Transverse colon (tissue), 4 donors: ENCODE measurements around the gene ZRANB2. TPM values are rescaled to one million over a fixed set of nuclear protein-coding genes. Genes with fewer than 3 reads are reported as not detected.

Experiments
- DNase-seq: peaks from one replicate; pipeline ENCODE4 v3.0.0-alpha.2; 2019
- H3K27ac ChIP-seq, 4 donors: fragments of 200-600 bp; sonication (generic); 2 replicates each; pipeline ENCODE4 v1.5.1; 2016 to 2018; ENCODE audit warnings: inconsistent platforms in 4 of 4
- H3K27me3 ChIP-seq: fragments of 200-600 bp; sonication (generic); 2 replicates; pipeline ENCODE4 v1.5.1; 2017; ENCODE audit warnings: inconsistent platforms
- H3K36me3 ChIP-seq, 4 donors: fragments of 200-600 bp; sonication (generic); 2 replicates each; pipeline ENCODE4 v1.5.1; 2017 to 2019; ENCODE audit warnings: inconsistent platforms in 4 of 4
- H3K4me1 ChIP-seq, 4 donors: fragments of 200-600 bp; sonication (generic); 2 replicates each; pipeline ENCODE4 v1.5.1; 2017 to 2020; ENCODE audit warnings: inconsistent platforms in 4 of 4
- H3K4me3 ChIP-seq, 4 donors: fragments of 200-600 bp; sonication (generic); 1 replicate in 1 of 4; 2 replicates in 3 of 4; pipeline versions ENCODE4 v1.5.1 to v1.6.1; 2017 to 2019; ENCODE audit warnings: inconsistent platforms in 4 of 4
- H3K9me3 ChIP-seq, 2 donors: fragments of 200-600 bp; sonication (generic); 2 replicates each; pipeline ENCODE4 v1.5.1; 2017 to 2019; ENCODE audit warnings: inconsistent platforms in 2 of 2
- CTCF ChIP-seq, 5 experiments: fragments of 200-600 bp in 3 of 5; fragments of 450-650 bp in 2 of 5; sonication (generic) in 3 of 5; IDR thresholded peaks; 1 replicate in 2 of 5; 2 replicates in 3 of 5; pipeline ENCODE4 v1.5.1; 2016 to 2017; ENCODE audit warnings: antibody characterized with exemption in 5 of 5, inconsistent platforms in 3 of 5, mild to moderate bottlenecking in 2 of 5, moderate library complexity in 1 of 5
- EP300 ChIP-seq: sonication (generic); formaldehyde crosslinking; IDR thresholded peaks from one replicate; pipeline ENCODE4 v1.6.1; 2017; ENCODE audit warnings: antibody characterized with exemption, low read depth
- POLR2A ChIP-seq: fragments of 450-650 bp; IDR thresholded peaks from one replicate; pipeline ENCODE4 v1.6.1; 2016; ENCODE audit warnings: antibody characterized with exemption, mild to moderate bottlenecking, moderate library complexity
- POLR2AphosphoS5 ChIP-seq, 3 donors: sonication (generic); formaldehyde crosslinking; IDR thresholded peaks; one replicate each; pipeline ENCODE4 v1.6.1; 2016; ENCODE audit warnings: antibody characterized with exemption in 3 of 3
- WGBS, 2 donors: methylation state at CpG; one replicate each; pipeline ENCODE4 v1.1.5; 2018; ENCODE audit warnings: low coverage in 1 of 2; 5-methylcytosine and 5-hydroxymethylcytosine counted together
- in situ Hi-C, 4 donors: fragments of 200-750 bp; cut with MboI; loops; one replicate each; pipeline versions ENCODE4 v1.15.0 to v1.15.1; 2017; ENCODE audit warnings: low sequenced_read_pairs in 3 of 4, low pct_ligation_motif_present in 1 of 4, low pct_unique_long_range_greater_than_20kb in 1 of 4
- intact Hi-C: fragments of 100-400 bp; cut with DNase I; formaldehyde crosslinking; loops from one replicate; pipeline ENCODE4 v1.15.1; 2023; ENCODE audit warnings: low total_unique reads
- total RNA-seq, 4 donors: library from RNA; depleted of rRNA; stranded (reverse); fragments of >200 nt; gene quantifications; one replicate each; pipeline ENCODE4 v1.1.0, GENCODE V29; 2016

ZRANB2 gene
- total RNA-seq, 4 donors from 2014 or later, result 90.9 to 352 (median 187) TPM

- Histone ChIP-seq H3K4me3 (no peak overlapping the region), H3K27ac (no peak overlapping the region), H3K36me3 (no peaks in the 10 kb centered on the region), H3K4me1 (no peaks in the 10 kb centered on the region), H3K9me3 (no peaks in the 10 kb centered on the region), H3K27me3 (peaks cover 8% of the 10 kb centered on the region)
- in situ Hi-C loops, result loop anchor here in 1 of 4 donors (25.0 kb wide), 2 partner anchors 346 to 496 kb away; no protein-coding TSS in a partner anchor
- intact Hi-C loops, result no loop called here
- WGBS, 2 donors, result 95 to 100% methylated on average over 1 of the region's 1 CpG
- no peak for TF ChIP-seq POLR2AphosphoS5 (IDR thresholded peaks at IDR 0.05)
- no peak for TF ChIP-seq POLR2A
- TF ChIP-seq CTCF (IDR thresholded peaks at IDR 0.05), result no peak
- no peak for DNase-seq
Observed at GRCh38 chr1:71033136-71033535, 47.7 kb downstream of the ZRANB2 start.

- peaks cover 8% of the 10 kb centered on the region for H3K27me3 ChIP-seq
- in situ Hi-C loops, result loop anchor here in 1 of 4 donors (25.0 kb wide), 2 partner anchors 344 to 494 kb away; no protein-coding TSS in a partner anchor
Observed at GRCh38 chr1:71031426-71031825, 49.4 kb downstream of the ZRANB2 start.

GRCh38 chr1:71030026-71030425 is 50.8 kb downstream of the ZRANB2 start:
- Histone ChIP-seq H3K4me3 (no peak overlapping the region), H3K4me1 (no peaks in the 10 kb centered on the region), H3K36me3 (no peaks in the 10 kb centered on the region), H3K27me3 (peaks cover 8% of the 10 kb centered on the region), H3K27ac (no peak overlapping the region), H3K9me3 (no peaks in the 10 kb centered on the region)
- in situ Hi-C loops (loop anchor here in 1 of 4 donors (25.0 kb wide), 2 partner anchors 343 to 493 kb away; no protein-coding TSS in a partner anchor), intact Hi-C loops (no loop called here)
- 65 to 78% methylated on average over 1 of the region's 1 CpG for WGBS, 2 donors
- TF ChIP-seq POLR2AphosphoS5 (IDR thresholded peaks at IDR 0.05), result no peak
- TF ChIP-seq EP300, result no peak
- no peak for TF ChIP-seq CTCF (IDR thresholded peaks at IDR 0.05)
- no peak for TF ChIP-seq POLR2A
- DNase-seq, result no peak

More at GRCh38 chr1:71031426-71031825, 49.4 kb downstream of the ZRANB2 start:
- Histone ChIP-seq H3K36me3 (no peaks in the 10 kb centered on the region), H3K4me3 (no peak overlapping the region), H3K4me1 (no peaks in the 10 kb centered on the region), H3K27ac (peak overlapping the region in 2 of 4 donors; percentile 10 to 53), H3K9me3 (no peaks in the 10 kb centered on the region)
- DNase-seq, result no peak
- TF ChIP-seq EP300 (no peak), CTCF (IDR thresholded peaks at IDR 0.05) (no peak), POLR2A (no peak), POLR2AphosphoS5 (IDR thresholded peaks at IDR 0.05) (no peak)
- intact Hi-C loops, result no loop called here

- no peak for DNase-seq
- no peak overlapping the region for H3K27ac ChIP-seq
- in situ Hi-C loops (loop anchor here in 1 of 4 donors (25.0 kb wide), 2 partner anchors 342 to 492 kb away; no protein-coding TSS in a partner anchor), intact Hi-C loops (no loop called here)
- no peaks in the 10 kb centered on the region for H3K4me1 ChIP-seq
- TF ChIP-seq POLR2A (no peak), EP300 (no peak), CTCF (IDR thresholded peaks at IDR 0.05) (no peak), POLR2AphosphoS5 (IDR thresholded peaks at IDR 0.05) (no peak)
- no peak overlapping the region for H3K4me3 ChIP-seq
- H3K27me3 ChIP-seq, result peaks cover 8% of the 10 kb centered on the region
- 73 to 83% methylated on average over 1 of the region's 1 CpG for WGBS, 2 donors
- no peaks in the 10 kb centered on the region for H3K9me3 ChIP-seq
- H3K36me3 ChIP-seq, result no peaks in the 10 kb centered on the region
Observed at GRCh38 chr1:71028981-71029380, 51.9 kb downstream of the ZRANB2 start.
